ENCODE measurements around the gene PTPRJ.

DNA sequence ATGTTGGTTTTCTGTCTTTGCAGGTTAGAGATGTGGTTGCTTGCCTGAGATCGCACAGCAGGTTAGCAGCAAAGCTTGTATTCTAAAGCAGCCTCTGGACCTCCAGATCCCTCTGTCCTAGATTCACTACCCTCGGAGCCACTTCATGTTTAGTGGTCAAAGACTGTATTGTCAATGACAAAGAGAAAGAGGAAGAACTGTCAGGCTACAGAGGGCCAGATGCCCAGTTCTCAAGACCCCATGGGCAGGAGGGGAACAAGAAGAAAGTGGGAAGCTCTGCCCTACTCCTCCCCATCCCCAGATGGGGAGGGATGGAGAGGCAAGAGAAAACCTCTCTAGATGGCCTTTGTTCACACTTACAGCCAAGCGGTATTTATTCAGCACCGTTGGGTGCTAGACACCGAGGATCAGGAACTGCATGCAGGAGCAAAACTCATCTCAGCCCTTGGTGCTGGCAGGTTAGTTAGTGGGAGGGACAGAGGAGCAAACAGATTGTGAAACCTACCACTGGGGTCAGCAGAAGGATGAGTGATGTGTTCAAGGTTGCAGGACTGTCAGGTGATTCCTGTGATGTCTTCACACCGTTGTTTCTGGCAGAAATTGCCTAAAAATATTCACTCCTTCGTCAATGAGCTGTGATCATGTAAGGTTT is 38.3 kb upstream of the PTPRJ start:
- TF ChIP-seq, protein P1, sequence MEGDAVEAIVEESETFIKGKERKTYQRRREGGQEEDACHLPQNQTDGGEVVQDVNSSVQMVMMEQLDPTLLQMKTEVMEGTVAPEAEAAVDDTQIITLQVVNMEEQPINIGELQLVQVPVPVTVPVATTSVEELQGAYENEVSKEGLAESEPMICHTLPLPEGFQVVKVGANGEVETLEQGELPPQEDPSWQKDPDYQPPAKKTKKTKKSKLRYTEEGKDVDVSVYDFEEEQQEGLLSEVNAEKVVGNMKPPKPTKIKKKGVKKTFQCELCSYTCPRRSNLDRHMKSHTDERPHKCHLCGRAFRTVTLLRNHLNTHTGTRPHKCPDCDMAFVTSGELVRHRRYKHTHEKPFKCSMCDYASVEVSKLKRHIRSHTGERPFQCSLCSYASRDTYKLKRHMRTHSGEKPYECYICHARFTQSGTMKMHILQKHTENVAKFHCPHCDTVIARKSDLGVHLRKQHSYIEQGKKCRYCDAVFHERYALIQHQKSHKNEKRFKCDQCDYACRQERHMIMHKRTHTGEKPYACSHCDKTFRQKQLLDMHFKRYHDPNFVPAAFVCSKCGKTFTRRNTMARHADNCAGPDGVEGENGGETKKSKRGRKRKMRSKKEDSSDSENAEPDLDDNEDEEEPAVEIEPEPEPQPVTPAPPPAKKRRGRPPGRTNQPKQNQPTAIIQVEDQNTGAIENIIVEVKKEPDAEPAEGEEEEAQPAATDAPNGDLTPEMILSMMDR (IDR thresholded peaks at IDR 0.05 in 8 of 11, conservative IDR thresholded peaks at IDR 0.05 in 3 of 11), result no peak
- no peak for TF ChIP-seq POLR2AphosphoS5 (IDR thresholded peaks at IDR 0.05)
